Muscle of back (tissue), 13 donors: ENCODE results near the gene ANGPTL3. TPM values are rescaled to one million over a fixed set of nuclear protein-coding genes. Genes with fewer than 3 reads are reported as not detected.
A peak's percentile ranks its signal among the peaks of the same experiment; 100 is the strongest.
"Not testable (repeated sequence)": the region's sequence is repeated elsewhere in the genome, so short reads cannot be mapped to it uniquely, and the experiment has no call there.

ENCODE experiments used
- DNase-seq, 3 donors: peaks; one replicate each; pipeline versions ENCODE4 v3.0.0 to v3.0.0-alpha.2; 2013
- long read RNA-seq, 9 donors: transcript quantifications; one replicate each; lab custom pipeline, GENCODE V29; 2026
- polyA plus RNA-seq, 10 donors: library from polyadenylated mRNA; unstranded; fragments of 120-200 nt; gene quantifications; one replicate each; pipeline ENCODE4 v1.2.1, GENCODE V29; 2013; ENCODE audit not compliant: insufficient read length in 10 of 10

ANGPTL3 gene
- under 1 TPM in 7 of 10 donors, not detected in 3; 0.07 to 0.64 (median 0.12) TPM for polyA plus RNA-seq
- long read RNA-seq, donor 1: 0 reads
- long read RNA-seq, donor 2: 0 reads
- long read RNA-seq, donor 3: 0 reads
- long read RNA-seq, donor 4: 0 reads
- long read RNA-seq, donor 5, partial matches to known transcripts: 17 of 17 reads
- long read RNA-seq, donor 5, other reads (novel, unspliced or antisense): 0 of 17 reads
- long read RNA-seq, donor 6: 0 reads
- long read RNA-seq, donor 7: 0 reads
- long read RNA-seq, donor 8: 0 reads
- long read RNA-seq, donor 9: 0 reads

- no peak for DNase-seq
Observed at GRCh38 chr1:62597281-62597680, at the start of gene ANGPTL3. TSS of gene ANGPTL3 (plus strand) at chr1:62597520. CDS start at chr1:62597567, 47 bp downstream.

- no peak for DNase-seq
Observed at GRCh38 chr1:62561306-62561705, 36.0 kb upstream of the ANGPTL3 start.

GRCh38 chr1:62567182-62567581 is 30.1 kb upstream of the ANGPTL3 start:
- not testable (repeated sequence) for DNase-seq

GRCh38 chr1:62567926-62568325 is 29.4 kb upstream of the ANGPTL3 start:
- DNase-seq: not testable (repeated sequence)

- not testable (repeated sequence) for DNase-seq
Observed at GRCh38 chr1:62571517-62571916, 25.8 kb upstream of the ANGPTL3 start.

GRCh38 chr1:62572476-62572875 is 24.8 kb upstream of the ANGPTL3 start:
- no peak for DNase-seq

GRCh38 chr1:62573675-62574074 is 23.6 kb upstream of the ANGPTL3 start:
- DNase-seq: no peak

- DNase-seq: peak in 1 of 3 donors; percentile 25
Observed at GRCh38 chr1:62585469-62586155, 11.7 kb upstream of the ANGPTL3 start.

GRCh38 chr1:62588000-62588399 is 9.3 kb upstream of the ANGPTL3 start:
- DNase-seq: no peak

- DNase-seq: peak in 1 of 3 donors; percentile 7
Observed at GRCh38 chr1:62589321-62589720, 8.0 kb upstream of the ANGPTL3 start.

- DNase-seq: no peak
Observed at GRCh38 chr1:62590255-62590969, 6.9 kb upstream of the ANGPTL3 start.

- no peak for DNase-seq
Observed at GRCh38 chr1:62590970-62591368, 6.4 kb upstream of the ANGPTL3 start.

- DNase-seq: no peak
Observed at GRCh38 chr1:62593825-62594394, 3.4 kb upstream of the ANGPTL3 start.

GRCh38 chr1:62595647-62596046 is 1.7 kb upstream of the ANGPTL3 start:
- no peak for DNase-seq

GRCh38 chr1:62599044-62599443 is 1.7 kb downstream of the ANGPTL3 start:
- no peak for DNase-seq

- DNase-seq: no peak
Observed at GRCh38 chr1:62601457-62601856, 4.1 kb downstream of the ANGPTL3 start.

GRCh38 chr1:62608905-62609304 is 11.6 kb downstream of the ANGPTL3 start:
- no peak for DNase-seq

GRCh38 chr1:62610588-62610987 is 13.3 kb downstream of the ANGPTL3 start:
- DNase-seq: not testable (repeated sequence)

GRCh38 chr1:62612770-62613169 is 15.4 kb downstream of the ANGPTL3 start:
- no peak for DNase-seq

GRCh38 chr1:62613325-62613727 is 16.0 kb downstream of the ANGPTL3 start:
- DNase-seq: no peak

GRCh38 chr1:62613890-62614289 is 16.6 kb downstream of the ANGPTL3 start:
- no peak for DNase-seq

- peak in 2 of 3 donors; percentile 3 to 74 for DNase-seq
Observed at GRCh38 chr1:62621907-62622306, 24.6 kb downstream of the ANGPTL3 start.
